GM19438 (cell line): Measurements from ENCODE around the gene DENND1A.
A peak's percentile ranks its signal among the peaks of the same experiment; 100 is the strongest.

Experiments
- ATAC-seq: cut with Tn5 transposase; IDR thresholded peaks from one replicate; pipeline ENCODE4 v1.9.1; 2021; ENCODE audit warnings: low read depth; ENCODE audit not compliant: unreplicated experiment

DENND1A gene

DNA sequence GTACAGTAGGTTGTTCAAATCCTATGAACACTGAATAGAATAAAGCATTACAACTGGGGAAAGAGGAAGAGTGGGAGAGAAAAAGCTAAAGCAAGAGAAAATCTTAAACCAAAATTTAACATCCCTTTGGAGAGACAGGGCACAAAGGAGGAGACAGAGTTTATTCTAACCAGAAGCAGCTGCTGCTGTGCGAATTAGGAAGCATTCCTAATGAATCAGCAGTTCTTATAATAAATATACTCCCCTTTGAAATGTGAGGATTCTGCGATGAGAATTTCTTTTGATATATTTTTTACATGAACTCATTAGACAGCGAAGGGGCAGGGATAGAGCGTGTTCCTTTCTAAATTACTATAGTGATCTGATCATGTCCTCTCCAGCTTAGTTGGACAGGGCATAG lies 233.4 kb downstream of the DENND1A start:
- ATAC-seq: no peak

DNA sequence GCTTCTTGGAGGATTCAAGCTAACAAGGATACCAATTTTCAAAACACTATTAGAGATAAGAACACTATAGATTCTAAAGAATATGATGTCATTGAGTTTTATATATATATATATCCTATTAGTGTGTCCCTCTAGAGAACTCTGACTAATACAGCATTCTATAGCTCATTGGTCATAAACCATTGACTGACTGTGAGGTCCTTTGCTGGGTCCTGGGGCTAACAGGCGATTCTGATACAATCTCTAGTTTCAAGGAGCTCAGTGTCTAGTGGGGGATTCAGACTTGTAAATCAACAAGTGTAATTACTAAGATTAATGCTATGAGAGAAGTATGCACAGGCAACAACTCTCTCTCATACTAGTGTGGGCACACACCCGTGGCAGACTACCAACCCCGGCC lies 234.5 kb downstream of the DENND1A start:
- no peak for ATAC-seq

DNA sequence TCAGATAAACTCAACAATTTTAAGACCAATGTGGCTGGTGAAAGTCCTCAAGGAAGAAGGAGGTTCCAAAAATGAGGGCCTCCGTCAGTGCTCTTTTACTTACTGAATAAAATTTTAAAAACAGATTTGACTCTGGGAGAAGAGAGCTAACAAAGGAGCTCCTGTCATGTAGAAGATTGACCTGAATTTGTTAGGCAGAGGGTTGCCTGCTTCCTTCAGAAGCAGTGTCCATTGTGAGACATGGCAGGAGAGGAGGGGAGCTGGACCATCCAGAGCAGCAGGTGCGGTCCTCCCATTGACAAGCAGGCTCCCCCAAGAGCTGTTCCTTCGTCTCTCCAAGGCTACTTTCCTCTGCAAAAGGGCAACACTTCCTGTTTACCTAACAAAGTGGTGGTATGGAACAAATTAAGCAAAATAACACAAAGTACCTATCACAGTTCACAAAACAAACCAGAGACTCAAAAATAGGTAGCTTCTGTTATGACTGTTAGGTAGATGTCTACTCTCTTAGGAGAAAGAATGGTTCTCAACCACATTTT lies 238.1 kb downstream of the DENND1A start:
- no peak for ATAC-seq

DNA sequence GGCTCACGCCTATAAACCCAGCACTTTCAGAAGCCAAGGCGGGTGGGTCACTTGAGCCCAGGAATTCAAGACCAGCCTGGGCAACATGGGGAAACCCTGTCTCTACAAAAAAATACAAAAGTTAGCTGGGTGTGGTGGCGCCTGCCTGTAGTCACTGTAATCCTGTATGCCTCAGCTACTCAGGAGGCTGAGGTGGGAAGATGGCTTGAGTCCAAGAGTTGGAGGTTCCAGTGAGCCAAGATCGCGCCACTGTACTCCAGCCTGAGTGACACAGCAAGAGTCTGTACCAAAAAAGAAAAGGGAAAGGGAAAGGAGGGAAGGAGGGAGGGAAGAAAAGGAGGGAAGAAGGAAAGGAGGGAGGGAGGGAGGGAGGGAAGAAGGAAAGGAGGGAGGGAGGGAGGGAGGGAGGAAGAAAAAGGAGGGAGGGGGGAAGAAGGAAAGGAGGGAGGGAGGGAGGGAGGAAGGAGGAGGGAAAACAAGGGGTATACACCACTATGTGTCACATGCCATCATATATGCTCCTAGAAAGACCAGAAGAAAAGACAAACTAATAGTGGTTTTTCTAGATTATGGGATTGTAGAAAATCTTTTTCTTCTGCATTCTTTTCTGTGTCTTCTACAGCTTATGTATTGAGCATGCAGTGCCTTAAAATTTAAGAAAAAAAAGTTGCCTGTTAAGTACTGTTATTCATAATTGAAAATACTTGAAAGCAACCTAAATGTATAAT lies 240.1 kb downstream of the DENND1A start:
- no peak for ATAC-seq

DNA sequence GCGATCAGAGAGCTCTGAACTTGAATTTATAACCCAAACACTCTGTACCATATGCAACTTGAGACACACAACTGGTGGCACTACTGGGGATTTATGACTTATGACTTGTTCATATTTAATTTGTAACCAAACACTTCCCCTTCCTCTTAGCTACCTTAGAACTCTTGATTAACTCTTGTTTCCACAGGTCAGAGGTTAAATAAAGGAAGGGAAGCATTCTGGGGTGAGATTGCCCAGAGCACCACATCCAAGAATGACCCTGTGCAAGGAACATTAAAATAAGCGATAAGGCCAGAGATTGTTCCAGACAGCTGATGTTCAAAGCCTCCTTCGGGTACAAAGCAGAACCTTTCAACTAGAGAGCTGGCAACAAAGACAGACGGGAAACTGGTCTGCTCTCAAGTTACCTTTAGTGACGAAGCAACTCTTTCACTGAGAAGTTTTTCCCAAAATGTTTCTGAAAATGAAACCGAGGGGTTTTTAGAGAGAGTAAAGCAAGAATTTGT lies 242.6 kb downstream of the DENND1A start:
- no peak for ATAC-seq

DNA sequence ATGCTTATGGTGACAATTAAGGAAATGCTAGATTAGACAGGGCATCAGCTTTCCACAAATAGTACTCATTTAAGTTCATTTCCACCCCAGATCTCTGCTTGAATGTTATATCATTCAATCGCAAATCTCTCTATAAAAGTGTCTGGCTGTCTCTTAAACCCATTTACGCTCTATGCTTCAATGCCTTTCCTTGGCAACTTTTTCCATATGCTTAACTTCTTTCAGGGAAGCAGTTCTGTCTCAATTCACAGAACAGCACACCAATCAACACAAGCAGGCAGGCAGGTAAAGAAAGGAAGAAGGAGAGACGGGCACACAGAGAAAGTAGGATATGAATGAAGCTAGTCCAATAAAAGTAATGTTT lies 243.1 kb downstream of the DENND1A start:
- ATAC-seq: no peak

DNA sequence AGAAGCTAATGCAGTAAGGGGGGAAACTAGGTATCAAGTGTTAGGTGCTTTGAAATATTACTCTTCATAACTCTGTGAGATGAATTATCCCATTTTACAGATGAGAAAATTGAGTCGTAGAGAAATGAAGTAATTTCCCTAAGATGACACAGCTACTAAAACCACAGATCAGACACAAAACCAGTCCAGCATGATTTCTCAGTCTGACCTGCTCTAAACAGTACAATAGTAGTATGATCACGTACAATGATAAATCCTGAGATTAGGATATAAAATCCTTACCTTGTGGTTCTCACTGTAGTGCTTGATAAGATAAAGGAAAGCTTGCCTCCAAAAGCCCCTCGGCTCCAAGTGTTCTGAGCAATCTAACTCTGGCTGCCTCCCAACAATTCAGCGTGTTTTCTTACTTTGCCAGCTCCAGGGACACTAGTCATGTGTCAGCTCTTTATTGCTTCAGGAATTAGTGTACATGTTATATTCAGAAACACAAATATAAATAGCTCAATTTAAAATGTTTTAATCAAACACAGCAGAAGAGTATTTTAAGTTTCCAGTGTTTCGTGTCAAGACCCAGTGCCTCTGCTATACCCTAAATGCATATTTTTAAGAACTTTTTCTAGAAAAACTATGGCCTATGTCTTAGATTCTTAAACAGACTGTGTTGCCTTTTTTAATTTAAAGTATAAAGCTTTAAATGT lies 243.6 kb downstream of the DENND1A start:
- no peak for ATAC-seq

DNA sequence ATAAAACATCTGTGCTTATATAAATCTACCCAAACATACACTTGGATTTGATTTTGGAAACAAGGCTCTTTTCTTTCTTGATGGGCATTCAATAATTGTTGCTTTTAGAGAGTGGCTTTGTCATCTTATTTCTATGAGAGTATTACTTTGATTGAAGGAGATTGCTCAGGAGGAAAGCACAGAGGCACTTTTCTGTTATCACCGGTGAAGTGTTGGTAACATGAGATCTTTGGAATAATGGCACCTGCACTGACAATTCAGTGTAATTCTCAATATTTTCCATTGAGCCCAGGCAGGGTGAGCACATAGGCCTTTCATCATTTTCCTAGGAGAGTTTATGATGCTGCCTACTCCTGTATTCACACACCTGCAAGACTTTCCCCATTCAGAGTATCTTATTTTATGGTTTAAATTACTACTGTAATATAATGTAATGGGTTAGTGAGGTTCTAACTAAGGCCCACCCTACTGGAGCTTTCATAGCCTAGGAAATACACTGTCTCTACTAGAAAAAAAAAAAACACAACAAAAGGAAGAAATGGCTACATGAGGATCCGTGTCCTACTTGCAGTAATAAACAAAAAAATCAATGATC lies 244.3 kb downstream of the DENND1A start:
- no peak for ATAC-seq

DNA sequence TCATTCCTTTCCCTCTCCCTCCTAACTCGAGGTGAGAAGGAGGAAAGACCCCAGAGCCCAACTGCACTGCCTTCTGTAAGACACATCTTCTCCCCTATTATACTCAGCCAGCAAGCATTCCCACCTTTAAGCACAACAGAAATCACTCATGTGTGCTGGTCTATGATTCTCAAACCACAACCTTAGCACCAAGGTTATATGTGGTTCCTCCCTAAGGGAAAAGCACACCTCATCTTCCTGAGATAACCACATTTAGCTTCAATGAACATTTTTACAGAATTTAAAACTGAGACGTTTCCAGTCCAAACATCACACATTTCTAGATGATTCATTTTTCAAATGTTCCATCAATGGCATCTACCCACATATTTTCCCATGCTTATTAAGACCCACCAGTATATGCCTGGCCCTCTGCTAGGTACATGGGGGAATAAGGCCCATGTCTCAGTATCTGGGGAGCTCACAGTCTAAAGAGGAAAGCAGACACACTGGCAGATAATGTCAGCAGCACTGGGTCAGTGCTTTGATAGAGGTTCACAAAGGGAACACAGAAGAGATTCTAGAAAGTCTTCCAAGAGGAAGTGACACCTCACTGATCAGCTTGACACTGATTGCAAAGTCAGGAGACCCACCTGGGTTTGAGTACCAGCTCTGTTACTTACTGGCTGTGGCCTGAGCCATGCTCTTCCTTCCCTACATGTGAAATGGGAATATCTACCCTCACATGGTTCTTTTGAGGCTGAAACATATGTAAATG lies 245.4 kb downstream of the DENND1A start:
- no peak for ATAC-seq

DNA sequence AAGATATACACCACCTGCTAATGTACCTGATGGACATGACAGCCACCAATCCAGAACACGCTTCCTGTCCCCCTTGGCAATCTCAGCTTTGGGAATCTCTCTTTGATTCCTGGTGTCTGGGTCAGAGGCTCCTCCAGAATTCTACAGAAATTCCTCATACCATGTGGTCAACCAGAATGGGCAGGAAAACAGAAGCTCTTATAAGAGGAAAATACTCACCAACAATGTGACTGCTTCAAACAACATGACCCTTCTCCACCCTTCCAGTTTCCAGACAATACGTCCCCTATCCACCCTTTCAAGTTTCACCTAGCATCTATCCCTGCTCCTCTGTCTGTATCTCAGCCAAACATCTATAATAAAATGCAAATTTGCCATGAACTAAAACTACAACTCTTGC lies 247.2 kb downstream of the DENND1A start:
- ATAC-seq: no peak

DNA sequence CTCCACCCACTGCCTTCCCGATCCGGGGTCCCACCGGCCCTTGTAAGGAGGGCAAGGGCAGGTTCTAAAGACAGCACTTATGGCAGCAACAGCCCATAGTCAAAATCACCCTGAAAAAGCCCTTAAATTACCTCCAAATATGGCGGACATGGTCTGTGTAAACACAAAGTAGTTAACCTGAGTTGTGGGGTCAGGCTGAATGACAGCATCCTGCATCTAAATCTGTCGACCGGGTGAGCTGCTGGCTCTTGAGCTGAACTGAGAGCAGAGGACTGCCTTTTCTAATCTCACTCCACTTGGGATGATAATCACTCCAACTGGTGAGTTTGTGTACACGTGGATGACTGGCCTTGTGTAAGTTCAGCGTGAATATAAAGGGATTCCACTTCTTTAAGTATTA lies 249.6 kb downstream of the DENND1A start:
- no peak for ATAC-seq

DNA sequence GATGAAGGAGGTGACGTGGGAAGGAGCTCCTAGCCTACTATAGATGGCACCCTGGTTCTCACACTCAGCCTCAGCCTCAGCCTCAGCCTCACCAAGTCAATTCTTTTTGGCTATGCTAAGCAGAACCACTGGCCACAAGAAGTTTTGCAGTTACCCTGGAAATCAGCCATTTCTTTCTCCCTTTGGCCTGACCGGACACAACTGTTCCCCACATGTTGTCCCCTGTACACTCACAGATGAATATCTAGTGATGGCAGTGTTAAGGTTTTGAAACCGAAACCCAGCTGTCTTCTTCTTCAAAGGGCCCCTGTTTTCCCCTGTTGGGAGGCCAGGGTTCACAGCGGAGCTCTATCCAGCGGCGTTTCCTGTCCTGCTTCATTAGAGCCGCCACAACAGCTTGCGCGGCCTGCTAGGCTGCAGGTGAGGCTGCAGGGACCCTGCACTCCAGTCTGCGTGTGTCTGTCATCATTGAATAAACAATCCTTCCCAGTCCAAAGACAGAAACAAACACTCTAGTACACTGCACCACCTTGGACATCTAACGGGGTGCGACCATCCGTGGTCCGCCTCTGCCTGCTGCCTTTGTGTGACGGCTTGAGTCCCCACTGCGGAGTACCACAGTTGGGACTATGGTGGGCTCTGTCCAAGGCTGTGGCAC lies 250.5 kb downstream of the DENND1A start:
- ATAC-seq: peak; percentile 97

DNA sequence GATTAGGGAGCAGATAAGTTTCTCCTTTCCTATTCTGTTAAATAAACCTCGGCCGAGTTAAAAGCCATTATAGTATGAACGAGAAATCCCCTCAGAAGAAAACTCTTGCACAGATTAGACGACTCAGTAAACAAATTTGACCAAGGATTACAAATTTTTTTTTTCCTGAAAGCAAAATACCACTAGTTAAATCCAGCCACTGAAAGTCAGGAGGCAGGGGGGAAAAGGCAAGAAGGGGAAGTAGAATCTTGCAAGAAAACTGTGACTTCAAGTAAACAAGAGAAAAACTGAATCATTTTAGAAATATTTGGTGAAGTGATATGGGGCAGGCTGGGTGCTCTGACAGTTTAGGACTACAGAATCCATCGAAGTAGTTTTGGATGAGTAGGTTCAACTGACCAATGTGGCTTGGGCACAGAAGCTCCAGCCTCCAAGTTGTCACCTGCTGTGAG lies 251.0 kb downstream of the DENND1A start:
- no peak for ATAC-seq

DNA sequence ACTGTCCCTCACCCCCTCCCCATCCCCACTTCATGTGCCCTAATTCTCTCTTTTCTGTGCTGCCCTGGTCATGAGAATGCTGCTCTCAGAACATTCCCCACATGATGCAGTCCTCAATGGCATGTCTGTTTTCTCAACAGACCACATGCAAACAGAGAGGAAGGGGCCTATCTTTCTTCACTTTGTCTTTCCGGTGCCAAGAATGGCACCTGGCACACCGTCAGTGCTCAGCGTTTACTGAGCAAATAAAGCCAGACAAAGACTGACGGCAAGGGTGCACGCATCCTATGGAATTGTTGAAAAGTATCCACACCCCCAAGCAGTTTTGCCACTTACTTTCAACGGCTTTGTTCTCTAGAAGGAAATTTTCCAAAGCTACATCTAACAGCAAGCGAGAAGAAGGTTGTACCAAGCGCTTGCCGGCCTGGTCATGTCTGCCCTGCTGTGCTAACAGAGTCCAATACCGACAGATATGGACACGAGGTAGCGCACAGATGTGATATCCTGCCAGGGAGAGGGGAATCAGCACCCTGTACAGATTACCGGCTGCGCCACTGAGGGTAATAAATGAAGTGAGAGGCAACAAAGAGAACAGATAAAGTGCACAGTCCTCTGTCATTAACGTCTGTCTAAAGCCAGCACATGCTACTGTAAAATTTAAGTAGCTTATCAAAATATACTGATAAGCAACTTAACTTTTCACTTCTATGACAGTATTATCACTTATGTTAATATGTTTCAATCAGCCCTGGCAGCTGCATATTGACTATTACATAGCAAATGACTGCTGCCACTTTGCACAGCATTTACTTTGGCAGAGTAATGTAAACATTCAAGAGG lies 251.7 kb downstream of the DENND1A start:
- ATAC-seq: no peak

DNA sequence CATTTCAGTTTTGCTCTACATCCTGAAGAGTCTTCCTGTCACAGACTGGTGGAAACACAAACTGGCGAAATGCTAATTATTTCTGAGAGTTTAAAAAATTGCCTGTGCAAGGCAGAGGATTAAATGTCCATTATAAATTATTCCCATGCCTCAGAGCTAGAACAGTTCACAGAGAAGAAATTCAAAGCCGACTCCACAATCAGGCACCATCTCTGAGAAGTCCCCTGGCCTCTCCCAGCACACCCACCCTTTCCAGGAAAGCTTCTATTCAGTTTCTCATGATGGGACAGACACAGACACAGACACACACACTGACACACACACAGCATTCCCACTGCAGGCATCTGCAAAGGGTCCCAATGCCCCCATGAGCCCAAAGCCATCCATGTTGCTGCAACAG lies 253.1 kb downstream of the DENND1A start:
- ATAC-seq: no peak

DNA sequence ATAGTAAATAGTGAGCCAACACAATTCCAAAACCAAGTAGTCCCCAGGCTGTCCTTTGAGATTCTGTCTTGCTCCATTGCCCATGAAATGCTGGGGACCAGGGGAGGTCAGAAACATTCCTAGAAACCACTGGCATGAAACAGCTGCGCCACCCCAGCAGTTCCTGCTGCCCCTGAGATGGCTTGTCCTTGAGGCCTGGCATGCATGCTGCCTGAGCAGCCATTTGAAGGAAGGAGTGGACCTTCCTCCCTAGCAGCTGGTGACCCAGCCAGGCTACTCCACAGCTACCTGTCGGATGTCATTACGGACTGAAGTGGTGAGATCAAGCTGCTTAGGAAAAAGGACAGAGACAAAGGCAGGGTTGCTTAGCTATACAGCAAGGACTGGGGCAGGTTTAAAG lies 260.6 kb downstream of the DENND1A start:
- ATAC-seq: no peak

DNA sequence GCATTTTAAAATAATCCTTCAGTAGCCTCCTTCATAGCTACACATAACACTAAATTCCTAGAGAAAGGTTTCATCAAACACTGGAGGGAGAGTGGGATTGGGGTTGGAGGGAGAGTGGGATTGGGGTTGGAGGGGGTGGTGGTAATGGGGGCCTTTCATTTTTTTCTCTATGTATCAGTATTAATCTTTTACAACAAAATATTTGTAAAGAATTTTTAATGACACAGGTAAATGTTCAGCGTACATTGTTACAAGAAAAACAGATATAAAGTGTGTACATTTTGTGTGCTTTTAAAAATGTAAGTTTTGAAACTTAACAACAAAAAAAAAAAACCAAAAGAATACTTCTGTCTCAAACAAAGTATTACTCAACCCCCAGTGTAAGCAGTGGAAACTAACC lies 266.4 kb downstream of the DENND1A start:
- no peak for ATAC-seq

DNA sequence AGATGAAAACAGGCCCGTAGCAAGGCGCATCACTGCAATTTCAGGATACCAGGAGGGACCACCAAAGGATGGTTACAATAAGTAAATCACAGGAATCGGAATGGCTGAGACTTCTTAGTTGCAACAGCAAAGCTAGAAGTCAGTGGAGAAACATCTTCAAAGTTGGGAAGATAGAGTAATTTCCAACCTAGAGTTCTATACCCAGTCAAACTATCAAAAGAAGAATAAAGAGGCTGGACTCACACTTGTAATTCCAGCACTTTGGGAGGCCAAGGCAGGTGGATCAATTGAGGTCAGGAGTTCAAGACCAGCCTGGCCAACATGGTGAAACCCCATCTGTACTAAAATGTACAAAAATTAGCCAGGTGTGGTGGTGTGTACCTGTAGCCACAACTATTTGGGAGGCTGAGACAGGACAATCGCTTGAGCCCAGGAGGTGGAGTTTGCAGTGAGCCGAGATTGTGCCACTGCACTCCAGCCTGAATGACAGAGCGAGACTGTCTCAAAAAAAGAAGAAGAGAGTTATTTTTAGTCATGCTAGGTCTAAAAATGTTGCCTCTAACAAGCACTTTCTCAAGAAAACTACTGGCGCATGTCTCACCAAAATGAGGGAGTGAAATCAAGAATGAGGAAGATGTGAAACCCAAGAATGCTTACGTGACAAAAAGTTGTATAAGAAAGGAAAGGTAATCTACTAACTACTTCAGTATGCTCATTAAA lies 267.7 kb downstream of the DENND1A start:
- no peak for ATAC-seq
